SU-DHL-6 (cell line): Measurements from ENCODE around the gene ARMC8.
"Not testable (repeated sequence)": the region's sequence is repeated elsewhere in the genome, so short reads cannot be mapped to it uniquely, and the experiment has no call there.

ENCODE experiments used
- H2AFZ ChIP-seq: fragments of 200-600 bp; sonication (generic); 2 replicates; pipeline ENCODE4 v1.6.1; 2014; ENCODE audit warnings: low read depth, mild to moderate bottlenecking, moderate library complexity, mixed read lengths, antibody characterized with exemption, low read length; ENCODE audit not compliant: severe bottlenecking
- H3F3A ChIP-seq: fragments of 200-600 bp; shearing (Covaris generic); 2 replicates; pipeline ENCODE4 v1.6.0; 2016; ENCODE audit warnings: antibody characterized with exemption, mild to moderate bottlenecking; ENCODE audit not compliant: insufficient read depth
- H3K27ac ChIP-seq: fragments of 200-600 bp; sonication (generic); 2 replicates; pipeline ENCODE4 v1.5.1; 2016; ENCODE audit warnings: low read depth, mild to moderate bottlenecking, low read length, moderate library complexity, mixed read lengths
- H3K27me3 ChIP-seq: fragments of 200-600 bp; sonication (generic), shearing (Covaris generic); 2 replicates; pipeline ENCODE4 v1.6.0; 2014; ENCODE audit warnings: mild to moderate bottlenecking, low read length
- H3K36me3 ChIP-seq: fragments of 200-600 bp; sonication (generic); 2 replicates; pipeline ENCODE4 v1.6.1; 2014; ENCODE audit warnings: mild to moderate bottlenecking, low read length, mixed read lengths
- H3K4me2 ChIP-seq: fragments of 300-600, 200-600 bp; shearing (Covaris generic), sonication (generic); 2 replicates; pipeline ENCODE4 v1.6.0; 2014; ENCODE audit warnings: low read length, low read depth, mild to moderate bottlenecking; ENCODE audit not compliant: poor library complexity, severe bottlenecking
- H3K4me3 ChIP-seq: fragments of 200-600 bp; sonication (generic); 2 replicates; pipeline ENCODE4 v1.5.1; 2014; ENCODE audit warnings: antibody characterized with exemption, low read length, mild to moderate bottlenecking, mixed read lengths; ENCODE audit not compliant: insufficient read depth, poor library complexity, severe bottlenecking
- H3K79me2 ChIP-seq: fragments of 200-600 bp; sonication (generic); 2 replicates; pipeline ENCODE4 v1.6.1; 2014; ENCODE audit warnings: mild to moderate bottlenecking, low read length, moderate library complexity; ENCODE audit not compliant: insufficient read depth
- H3K9ac ChIP-seq: fragments of 200-600 bp; sonication (generic); 2 replicates; pipeline ENCODE4 v1.7.0; 2014; ENCODE audit warnings: mild to moderate bottlenecking, low read length
- H3K9me2 ChIP-seq: fragments of 200-600 bp; sonication (generic); replicated peaks from 2 replicates; pipeline ENCODE4 v1.6.1; 2014; ENCODE audit warnings: low read length; ENCODE audit not compliant: insufficient read depth
- H3K9me3 ChIP-seq: fragments of 200-600 bp; sonication (generic); 2 replicates; pipeline ENCODE4 v1.6.1; 2014; ENCODE audit warnings: low read length, mixed read lengths; ENCODE audit not compliant: insufficient read depth
- H4K20me1 ChIP-seq: fragments of 200-600 bp; sonication (generic); 2 replicates; pipeline ENCODE4 v1.6.1; 2014; ENCODE audit warnings: low read depth, mild to moderate bottlenecking, antibody characterized with exemption, low read length, moderate library complexity, mixed read lengths
- EZH2phosphoT487 ChIP-seq: fragments of 200-600 bp; sonication (generic), shearing (Covaris generic); conservative IDR thresholded peaks from 2 replicates; pipeline ENCODE4 v1.6.1; 2018; ENCODE audit warnings: mild to moderate bottlenecking, antibody characterized with exemption, low read length, moderate library complexity, mixed read lengths
- TF ChIP-seq, protein P1 (sequence below): fragments of 200-600 bp; sonication (generic); IDR thresholded peaks from one replicate; pipeline ENCODE4 v1.5.1; 2017; ENCODE audit warnings: antibody characterized with exemption, mild to moderate bottlenecking, low read length, moderate library complexity; ENCODE audit not compliant: insufficient read depth, poor library complexity, severe bottlenecking

Gene ARMC8

DNA sequence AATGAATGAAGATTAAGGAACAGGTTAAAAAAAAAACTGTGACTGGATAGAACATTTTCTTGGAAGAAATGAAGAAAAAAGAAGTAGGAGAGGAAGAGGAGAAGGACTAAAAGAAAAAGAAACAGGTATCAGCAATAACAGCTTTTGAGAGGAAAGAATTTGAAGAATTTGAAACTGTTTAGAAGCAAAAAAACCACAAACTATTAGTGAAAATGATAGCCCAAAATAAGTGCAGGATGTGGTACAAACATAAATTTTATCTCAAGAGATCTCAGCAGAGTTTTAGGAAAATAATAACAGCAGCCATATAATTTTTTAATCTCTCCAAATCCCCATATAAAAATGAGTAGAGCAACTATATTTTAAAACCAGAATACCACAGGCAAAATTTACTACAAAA, 46.2 kb upstream of the ARMC8 start:
- Histone ChIP-seq H3K36me3 (no peaks in the 10 kb centered on the region), H2AFZ (no peak overlapping the region)

GRCh38 chr3:138142181-138142580, 44.9 kb upstream of the ARMC8 start:
- not testable (repeated sequence) for H3K27me3 ChIP-seq, H3K36me3 ChIP-seq, H3K4me3 ChIP-seq, H3K9me2 ChIP-seq, H3K9me3 ChIP-seq, H4K20me1 ChIP-seq, H3K79me2 ChIP-seq, H3F3A ChIP-seq, H3K4me2 ChIP-seq, H3K27ac ChIP-seq, H3K9ac ChIP-seq, H2AFZ ChIP-seq

More for the DNA sequence above, 46.2 kb upstream of the ARMC8 start:
- Histone ChIP-seq H3K4me3 (no peak overlapping the region), H3K9ac (no peak overlapping the region), H3K27ac (no peak overlapping the region), H3K9me3 (no peaks in the 10 kb centered on the region), H3K9me2 (no peaks in the 10 kb centered on the region; the same call in 1 of the 2 replicates), H3K4me2 (no peak overlapping the region), H3K79me2 (no peaks in the 10 kb centered on the region), H3K27me3 (no peaks in the 10 kb centered on the region), H4K20me1 (no peaks in the 10 kb centered on the region), H3F3A (no peaks in the 10 kb centered on the region)
- TF ChIP-seq, protein P1, sequence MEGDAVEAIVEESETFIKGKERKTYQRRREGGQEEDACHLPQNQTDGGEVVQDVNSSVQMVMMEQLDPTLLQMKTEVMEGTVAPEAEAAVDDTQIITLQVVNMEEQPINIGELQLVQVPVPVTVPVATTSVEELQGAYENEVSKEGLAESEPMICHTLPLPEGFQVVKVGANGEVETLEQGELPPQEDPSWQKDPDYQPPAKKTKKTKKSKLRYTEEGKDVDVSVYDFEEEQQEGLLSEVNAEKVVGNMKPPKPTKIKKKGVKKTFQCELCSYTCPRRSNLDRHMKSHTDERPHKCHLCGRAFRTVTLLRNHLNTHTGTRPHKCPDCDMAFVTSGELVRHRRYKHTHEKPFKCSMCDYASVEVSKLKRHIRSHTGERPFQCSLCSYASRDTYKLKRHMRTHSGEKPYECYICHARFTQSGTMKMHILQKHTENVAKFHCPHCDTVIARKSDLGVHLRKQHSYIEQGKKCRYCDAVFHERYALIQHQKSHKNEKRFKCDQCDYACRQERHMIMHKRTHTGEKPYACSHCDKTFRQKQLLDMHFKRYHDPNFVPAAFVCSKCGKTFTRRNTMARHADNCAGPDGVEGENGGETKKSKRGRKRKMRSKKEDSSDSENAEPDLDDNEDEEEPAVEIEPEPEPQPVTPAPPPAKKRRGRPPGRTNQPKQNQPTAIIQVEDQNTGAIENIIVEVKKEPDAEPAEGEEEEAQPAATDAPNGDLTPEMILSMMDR = no peak
- no peak for TF ChIP-seq EZH2phosphoT487

DNA sequence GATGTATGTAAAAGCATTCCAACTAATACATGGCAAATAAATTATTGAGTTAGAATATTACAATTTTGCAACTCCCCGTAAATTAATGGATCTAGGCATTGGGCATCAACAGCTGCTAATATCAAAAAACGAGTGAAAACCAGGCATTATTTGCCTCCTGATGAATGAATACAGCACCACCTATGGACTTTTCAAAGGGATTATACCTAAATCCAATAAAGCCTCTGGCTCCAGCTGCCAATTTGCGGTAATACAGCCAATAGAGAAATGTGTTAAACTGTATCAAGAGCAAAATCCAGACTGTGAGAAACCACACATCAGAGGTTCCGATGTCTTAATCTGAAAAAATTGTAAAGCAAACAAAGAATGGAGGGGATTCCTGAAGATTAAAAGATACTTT, 38.6 kb upstream of the ARMC8 start:
- Histone ChIP-seq H3K27me3 (no peaks in the 10 kb centered on the region), H2AFZ (no peak overlapping the region), H3K9ac (no peak overlapping the region), H4K20me1 (no peaks in the 10 kb centered on the region), H3K79me2 (no peaks in the 10 kb centered on the region), H3K4me3 (no peak overlapping the region), H3K9me2 (no peaks in the 10 kb centered on the region), H3K4me2 (no peak overlapping the region), H3F3A (no peaks in the 10 kb centered on the region), H3K9me3 (no peaks in the 10 kb centered on the region), H3K27ac (no peak overlapping the region), H3K36me3 (no peaks in the 10 kb centered on the region)
- TF ChIP-seq, protein P1 = no peak
- TF ChIP-seq EZH2phosphoT487 = no peak

GRCh38 chr3:138154534-138154933, 32.6 kb upstream of the ARMC8 start:
- Histone ChIP-seq H3K36me3 (no peaks in the 10 kb centered on the region), H3K27me3 (no peaks in the 10 kb centered on the region), H3K9me2 (no peaks in the 10 kb centered on the region), H3F3A (no peaks in the 10 kb centered on the region), H4K20me1 (no peaks in the 10 kb centered on the region), H2AFZ (no peak overlapping the region), H3K79me2 (no peaks in the 10 kb centered on the region), H3K9ac (no peak overlapping the region), H3K9me3 (no peaks in the 10 kb centered on the region), H3K27ac (no peak overlapping the region), H3K4me3 (no peak overlapping the region), H3K4me2 (no peak overlapping the region)
- TF ChIP-seq, protein P1 = no peak
- no peak for TF ChIP-seq EZH2phosphoT487
